GM23248 (cell line): ENCODE results near the gene IL31RA. TPM values are rescaled to one million over a fixed set of nuclear protein-coding genes. Genes with fewer than 3 reads are reported as not detected.

Experiments
- DNase-seq: peaks from one replicate; pipeline ENCODE4 v3.0.0-alpha.2; 2015
- H2AFZ ChIP-seq: fragments of 200-600 bp; sonication (generic); 2 replicates; pipeline ENCODE4 v1.6.1; 2016; ENCODE audit warnings: antibody characterized with exemption
- H3F3A ChIP-seq: fragments of 200-600 bp; sonication (generic); 2 replicates; pipeline ENCODE4 v1.6.1; 2016; ENCODE audit warnings: mild to moderate bottlenecking, antibody characterized with exemption, mixed run types; ENCODE audit not compliant: insufficient read depth
- H3K27ac ChIP-seq: fragments of 200-600 bp; sonication (generic); 2 replicates; pipeline ENCODE4 v1.5.1; 2016; ENCODE audit warnings: mild to moderate bottlenecking
- H3K27me3 ChIP-seq: fragments of 200-600 bp; sonication (generic); replicated peaks from 2 replicates; pipeline ENCODE4 v1.6.1; 2016; ENCODE audit warnings: mild to moderate bottlenecking; ENCODE audit not compliant: insufficient read depth
- H3K36me3 ChIP-seq: fragments of 200-600 bp; sonication (generic); 2 replicates; pipeline ENCODE4 v1.6.1; 2016; ENCODE audit warnings: low read depth, mild to moderate bottlenecking
- H3K4me1 ChIP-seq: fragments of 200-600 bp; sonication (generic); 2 replicates; pipeline ENCODE4 v1.6.1; 2016; ENCODE audit warnings: mild to moderate bottlenecking; ENCODE audit not compliant: insufficient read depth
- H3K4me2 ChIP-seq: fragments of 200-600 bp; sonication (generic); one replicate; pipeline ENCODE4 v1.6.1; 2016; ENCODE audit warnings: mild to moderate bottlenecking; ENCODE audit not compliant: unreplicated experiment
- H3K4me3 ChIP-seq: fragments of 200-600 bp; sonication (generic); 2 replicates; pipeline ENCODE4 v1.5.1; 2016; ENCODE audit warnings: mild to moderate bottlenecking
- H3K79me2 ChIP-seq: fragments of 200-600 bp; sonication (generic); 2 replicates; pipeline ENCODE4 v1.6.1; 2016; ENCODE audit warnings: mild to moderate bottlenecking; ENCODE audit not compliant: insufficient read depth
- H3K9ac ChIP-seq: fragments of 200-600 bp; sonication (generic); 2 replicates; pipeline ENCODE4 v1.6.1; 2016; ENCODE audit warnings: mild to moderate bottlenecking
- H3K9me2 ChIP-seq: fragments of 200-600 bp; sonication (generic); 2 replicates; pipeline ENCODE4 v1.6.1; 2016; ENCODE audit warnings: mixed run types, mild to moderate bottlenecking, moderate library complexity; ENCODE audit not compliant: insufficient read depth
- H3K9me3 ChIP-seq: fragments of 200-600 bp; sonication (generic); one replicate; pipeline ENCODE4 v1.6.1; 2017; ENCODE audit warnings: low read depth
- H4K20me1 ChIP-seq: fragments of 200-600 bp; sonication (generic); 2 replicates; pipeline ENCODE4 v1.6.0; 2016; ENCODE audit not compliant: insufficient read depth
- EZH2 ChIP-seq: fragments of 200-600 bp; sonication (generic); IDR thresholded peaks from 2 replicates; pipeline ENCODE4 v1.6.1; 2018; ENCODE audit warnings: antibody characterized with exemption, mild to moderate bottlenecking; ENCODE audit not compliant: insufficient read depth, poor library complexity, severe bottlenecking
- EZH2phosphoT487 ChIP-seq: fragments of 200-600 bp; sonication (generic); IDR thresholded peaks from 2 replicates; pipeline ENCODE4 v1.6.1; 2018; ENCODE audit warnings: antibody characterized with exemption, moderate library complexity, mild to moderate bottlenecking, low read depth; ENCODE audit not compliant: insufficient read depth
- WGBS, 2 experiments: methylation state at CpG; one replicate each; pipeline ENCODE4 v1.1.6; 2015 to 2017; ENCODE audit warnings: low lambda C conversion rate in 2 of 2, low coverage in 1 of 2; ENCODE audit errors: missing lambda C conversion rate in 2 of 2; 5-methylcytosine and 5-hydroxymethylcytosine counted together
- in situ Hi-C: fragments of 300-500 bp; cut with MboI; formaldehyde crosslinking; loops from 2 replicates; pipeline ENCODE4 v1.15.0; 2020
- polyA plus RNA-seq: library from polyadenylated mRNA; unstranded; fragments of >200 nt; fragmentation: Nextera tagmentation; extraction: Ambion mirVana; gene quantifications from 2 replicates; pipeline ENCODE4 v1.2.1, GENCODE V29; 2016
- total RNA-seq: library from RNA; depleted of rRNA; stranded (reverse); fragments of >200 nt; shearing (Covaris generic); gene quantifications from 2 replicates; pipeline ENCODE4 v1.2.3, GENCODE V29; 2014

Gene IL31RA
- total and polyA plus RNA-seq, 2 experiments from 2014 or later = 0.08 TPM; not detected in 1

- 6 to 7% methylated on average over 17 of the region's 17 CpGs for WGBS, 2 experiments
- no peaks in the 10 kb centered on the region for H3K4me1 ChIP-seq
- H3K9ac ChIP-seq = peak overlapping the region; percentile 62
Measured at GRCh38 chr5:55923177-55923771, 72.1 kb downstream of the IL31RA start.

DNA sequence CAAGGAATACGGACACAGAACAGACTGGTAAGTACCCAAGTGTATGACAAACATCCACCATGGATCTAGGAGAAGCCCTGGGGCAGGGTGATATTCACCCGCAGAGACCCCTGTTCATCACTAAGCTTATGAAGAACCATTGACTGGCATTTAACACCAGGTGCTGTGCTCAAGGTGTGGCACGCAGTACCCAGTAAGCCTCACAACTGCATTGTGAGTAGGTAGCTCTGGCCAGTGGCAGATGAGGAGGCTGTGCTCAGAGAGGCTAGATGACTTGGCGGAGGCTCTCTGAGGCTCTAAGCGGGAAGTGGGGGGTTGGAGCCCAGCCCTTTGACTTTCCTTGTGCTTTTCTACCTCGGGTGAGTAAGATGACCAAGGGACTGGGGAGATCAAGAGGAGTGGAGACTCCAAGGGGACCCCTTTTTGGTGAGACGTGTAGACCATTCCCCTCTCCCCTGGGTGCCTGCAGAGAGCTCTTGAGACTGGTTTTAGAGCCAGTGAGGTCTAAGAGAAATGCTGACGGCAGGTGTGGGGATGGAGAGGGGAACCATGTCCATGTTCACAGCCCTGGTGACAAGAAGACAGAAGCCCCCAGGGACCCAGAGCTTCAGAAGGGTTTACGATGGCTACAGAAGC, 72.8 kb downstream of the IL31RA start:
- TF ChIP-seq EZH2phosphoT487 = no peak
- TF ChIP-seq EZH2 = no peak
- no peaks in the 10 kb centered on the region for H3K4me1 ChIP-seq
- peak overlapping the region; percentile 97 for H3K4me2 ChIP-seq
- WGBS, 2 experiments = 81 to 82% methylated on average over 9 of the region's 9 CpGs
- H3K79me2 ChIP-seq = no peaks in the 10 kb centered on the region
- H3K9me2 ChIP-seq = no peaks in the 10 kb centered on the region
- no peaks in the 10 kb centered on the region for H4K20me1 ChIP-seq
- H3K4me3 ChIP-seq = peak overlapping the region; percentile 77
- H3K27me3 ChIP-seq = no peaks in the 10 kb centered on the region
- in situ Hi-C loops = loop anchor here (25.0 kb wide), 1 partner anchor 587 kb away; no protein-coding TSS in a partner anchor
- no peaks in the 10 kb centered on the region for H3K9me3 ChIP-seq
- H3K9ac ChIP-seq = no peak overlapping the region; the same call in 1 of the 2 replicates
- H3F3A ChIP-seq = no peaks in the 10 kb centered on the region
- no peaks in the 10 kb centered on the region for H3K36me3 ChIP-seq
- peak overlapping the region; percentile 96 for H2AFZ ChIP-seq
- DNase-seq = no peak
- no peak overlapping the region for H3K27ac ChIP-seq

More at GRCh38 chr5:55923177-55923771, 72.1 kb downstream of the IL31RA start:
- Histone ChIP-seq H3K27ac (no peak overlapping the region), H3F3A (no peaks in the 10 kb centered on the region), H3K9me3 (no peaks in the 10 kb centered on the region), H3K27me3 (no peaks in the 10 kb centered on the region), H2AFZ (peak overlapping the region; percentile 96), H3K4me2 (peak overlapping the region; percentile 97), H4K20me1 (no peaks in the 10 kb centered on the region), H3K36me3 (no peaks in the 10 kb centered on the region), H3K4me3 (peak overlapping the region; percentile 77), H3K9me2 (no peaks in the 10 kb centered on the region), H3K79me2 (no peaks in the 10 kb centered on the region)
- TF ChIP-seq EZH2 = no peak
- no peak for TF ChIP-seq EZH2phosphoT487
- DNase-seq = peak; percentile 61
- in situ Hi-C loops = loop anchor here (25.0 kb wide), 1 partner anchor 586 kb away; no protein-coding TSS in a partner anchor

DNA sequence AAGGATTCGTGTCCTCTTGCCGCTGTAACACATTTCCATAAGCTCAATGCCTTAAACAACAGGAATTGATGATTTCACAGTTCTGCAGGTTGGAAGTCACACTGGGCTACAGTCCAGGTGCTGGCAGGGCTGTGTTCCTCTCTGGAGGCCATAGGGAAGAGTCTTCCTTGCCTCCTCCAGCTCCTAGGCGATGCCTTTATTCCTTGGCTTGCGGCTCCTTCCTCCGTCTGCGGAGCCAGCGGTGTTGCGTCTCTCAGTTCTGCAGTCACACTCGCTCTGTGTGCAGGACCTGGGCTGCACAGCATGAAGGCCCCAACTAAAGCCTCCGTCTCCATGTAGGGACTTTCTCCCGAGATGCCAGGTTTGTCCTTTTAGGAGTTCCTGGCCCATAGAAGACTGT, 73.6 kb downstream of the IL31RA start:
- Histone ChIP-seq H3K36me3 (no peaks in the 10 kb centered on the region), H3K27me3 (no peaks in the 10 kb centered on the region), H2AFZ (no peak overlapping the region), H3K9me3 (no peaks in the 10 kb centered on the region), H3K4me3 (no peak overlapping the region), H3K9me2 (no peaks in the 10 kb centered on the region), H3K9ac (no peak overlapping the region), H3F3A (no peaks in the 10 kb centered on the region), H3K4me2 (no peak overlapping the region), H3K27ac (no peak overlapping the region), H3K4me1 (no peaks in the 10 kb centered on the region), H4K20me1 (no peaks in the 10 kb centered on the region), H3K79me2 (no peaks in the 10 kb centered on the region)
- DNase-seq = no peak
- TF ChIP-seq EZH2phosphoT487 (no peak), EZH2 (no peak)
- in situ Hi-C loops = loop anchor here (25.0 kb wide), 1 partner anchor 587 kb away; no protein-coding TSS in a partner anchor
- WGBS, 2 experiments = 90 to 94% methylated on average over 11 of the region's 11 CpGs

DNA sequence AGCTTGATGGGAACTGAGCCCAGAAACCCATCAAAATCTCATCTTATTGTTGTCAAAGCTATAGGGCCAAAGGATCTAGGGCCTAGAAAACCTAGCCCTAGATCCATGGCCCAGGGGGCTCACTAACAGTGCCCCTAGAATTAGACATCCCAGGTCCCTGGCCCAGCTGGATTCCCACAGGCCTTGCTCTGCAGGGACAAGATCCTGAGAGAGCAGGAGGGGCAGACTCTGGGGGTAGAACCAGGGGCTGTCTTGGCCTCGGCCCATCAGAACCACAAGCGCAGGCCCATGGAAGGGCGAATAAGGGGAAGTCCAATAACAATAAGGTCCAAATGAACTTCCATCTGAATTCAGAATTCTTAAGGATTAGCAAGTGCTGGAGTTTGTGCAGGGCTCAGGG, 74.0 kb downstream of the IL31RA start:
- no peaks in the 10 kb centered on the region for H3F3A ChIP-seq
- H2AFZ ChIP-seq = no peak overlapping the region
- in situ Hi-C loops = no loop called here
- H3K9ac ChIP-seq = no peak overlapping the region
- no peak for TF ChIP-seq EZH2phosphoT487
- TF ChIP-seq EZH2 = no peak
- no peaks in the 10 kb centered on the region for H3K36me3 ChIP-seq
- H3K27ac ChIP-seq = no peak overlapping the region
- no peak overlapping the region for H3K4me3 ChIP-seq
- H4K20me1 ChIP-seq = no peaks in the 10 kb centered on the region
- no peak for DNase-seq
- no peaks in the 10 kb centered on the region for H3K9me3 ChIP-seq
- no peaks in the 10 kb centered on the region for H3K4me1 ChIP-seq
- no peaks in the 10 kb centered on the region for H3K27me3 ChIP-seq
- WGBS, 2 experiments = 84 to 93% methylated on average over 3 of the region's 3 CpGs
- no peaks in the 10 kb centered on the region for H3K9me2 ChIP-seq
- H3K79me2 ChIP-seq = no peaks in the 10 kb centered on the region
- no peak overlapping the region for H3K4me2 ChIP-seq
